ENCODE measurements around the gene OR4D2. TPM values are rescaled to one million over a fixed set of nuclear protein-coding genes. Genes with fewer than 3 reads are reported as not detected.

Gene OR4D2
- total and polyA plus RNA-seq, 2 of the 4 experiments (the other 2 are of a cell fraction), result not detected

DNA sequence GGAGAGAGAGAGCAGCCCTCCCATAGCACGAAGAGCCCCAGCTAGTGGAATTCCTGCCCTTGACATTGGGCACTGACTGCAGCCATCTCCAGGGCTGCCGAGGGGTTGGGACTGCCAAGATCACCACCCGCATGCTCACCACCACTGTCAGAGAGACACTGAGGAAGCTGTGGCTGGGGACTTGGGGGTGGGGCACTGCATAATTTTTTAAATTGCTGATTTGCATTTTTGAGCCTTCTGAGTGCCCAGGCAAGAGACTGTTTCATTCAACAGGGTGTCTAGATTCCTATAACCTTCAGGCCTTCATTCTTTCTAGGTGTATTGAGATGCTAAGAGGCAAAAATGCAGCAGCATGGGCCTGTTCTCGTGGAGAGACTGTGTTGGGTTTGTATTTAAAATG, 16.7 kb downstream of the OR4D2 start:
- Histone ChIP-seq H3K79me1 (ENCODE audit: low read depth in 1 of 2, low read length in 2 of 2) (no peaks in the 10 kb centered on the region), H3K27me3 (ENCODE audit: control insufficient read depth, insufficient read depth, low read length) (peaks cover 9% of the 10 kb centered on the region), H3K9me1 (ENCODE audit: insufficient read depth, low read length) (no peaks in the 10 kb centered on the region), H3K27ac (ENCODE audit: insufficient read depth, low read length) (no peak overlapping the region), H2BK15ac (ENCODE audit: low read depth, low read length) (no peak overlapping the region), H3K4me2 (ENCODE audit: low read depth, low read length) (no peak overlapping the region), H3K4ac (ENCODE audit: low read depth, low read length) (no peak overlapping the region), H3K4me1 (ENCODE audit: control insufficient read depth, insufficient read depth, low read length) (no peaks in the 10 kb centered on the region), H2AK9ac (replicated peaks; ENCODE audit: low read depth, low read length, poor library complexity) (no peak overlapping the region), H4K8ac (ENCODE audit: low read depth in 2 of 2, low read length in 2 of 2) (no peak overlapping the region), H3K14ac (replicated peaks; ENCODE audit: low read depth, low read length) (no peak overlapping the region), H3K18ac (ENCODE audit: low read depth, low read length) (no peak overlapping the region), H4K91ac (ENCODE audit: insufficient read depth, low read depth, low read length) (no peak overlapping the region), H3K4me3 (ENCODE audit: insufficient read depth, low read depth, low read length) (no peak overlapping the region), H3K56ac (ENCODE audit: extremely low read depth, insufficient read depth, low read length) (no peak overlapping the region), H2BK20ac (ENCODE audit: low read depth, low read length) (no peak overlapping the region), H3K23ac (ENCODE audit: low read depth, low read length) (no peak overlapping the region), H2AFZ (replicated peaks; ENCODE audit: low read length, poor library complexity) (no peak overlapping the region), H2BK5ac (ENCODE audit: low read depth, low read length, poor library complexity, severe bottlenecking) (no peak overlapping the region), H2AK5ac (ENCODE audit: low read depth, low read length) (no peak overlapping the region), H4K20me1 (ENCODE audit: insufficient read depth, low read length) (no peaks in the 10 kb centered on the region), H3K9ac (ENCODE audit: low read depth, low read length) (no peak overlapping the region), H2BK120ac (ENCODE audit: low read depth, low read length) (no peak overlapping the region), H4K5ac (ENCODE audit: low read depth, low read length) (no peak overlapping the region), H3K9me3 (ENCODE audit: control insufficient read depth, insufficient read depth, low read length) (no peaks in the 10 kb centered on the region), H3K36me3 (ENCODE audit: control insufficient read depth, insufficient read depth, low read length) (no peaks in the 10 kb centered on the region)
- ATAC-seq (ENCODE audit: low read depth) (no peak), DNase-seq (no peak)
- no CpG with 5 or more reads among the region's 4 CpGs for WGBS, 2 experiments (ENCODE audit: extremely low coverage in 2 of 2, insufficient read length in 1 of 2)
- dilution Hi-C loops (cut with HindIII; ENCODE audit: low sequenced_read_pairs, unreplicated experiment) (no loop called here), intact Hi-C loops (cut with micrococcal nuclease) (no loop called here), in situ Hi-C loops (cut with MboI; ENCODE audit: low sequenced_read_pairs) (no loop called here)
- ChIA-PET CTCF (no interaction called here), POLR2A (ENCODE audit: unreplicated experiment) (no interaction called here)
- no TSS peak for BruUV-seq (replicated peaks)
- TF ChIP-seq CHD1 (IDR thresholded peaks at IDR 0.05; ENCODE audit: low read depth, low read length) (no peak), FOS (IDR thresholded peaks at IDR 0.05; ENCODE audit: low read depth, low read length) (no peak), MAFK (IDR thresholded peaks at IDR 0.05; ENCODE audit: low read depth, low read length) (no peak), RAD21 (IDR thresholded peaks at IDR 0.05; ENCODE audit: low read length) (no peak), RCOR1 (IDR thresholded peaks at IDR 0.05; ENCODE audit: insufficient replicate concordance, low read length) (no peak), SMC3 (IDR thresholded peaks at IDR 0.05; ENCODE audit: low read depth, low read length) (no peak), NFE2L2 (IDR thresholded peaks at IDR 0.05; ENCODE audit: low read depth, low read length) (no peak), POLR2A (IDR thresholded peaks at IDR 0.05; ENCODE audit: low read depth, low read length) (no peak), MXI1 (IDR thresholded peaks at IDR 0.05; ENCODE audit: borderline replicate concordance, low read depth, low read length) (no peak), MAZ (IDR thresholded peaks at IDR 0.05; ENCODE audit: borderline replicate concordance, low read depth, low read length) (no peak), RFX5 (IDR thresholded peaks at IDR 0.05; ENCODE audit: low read depth, low read length) (no peak), BHLHE40 (IDR thresholded peaks at IDR 0.05; ENCODE audit: low read depth, low read length) (no peak), CEBPB (IDR thresholded peaks at IDR 0.05; ENCODE audit: low read depth, low read length) (no peak)
- TF ChIP-seq, protein P1, sequence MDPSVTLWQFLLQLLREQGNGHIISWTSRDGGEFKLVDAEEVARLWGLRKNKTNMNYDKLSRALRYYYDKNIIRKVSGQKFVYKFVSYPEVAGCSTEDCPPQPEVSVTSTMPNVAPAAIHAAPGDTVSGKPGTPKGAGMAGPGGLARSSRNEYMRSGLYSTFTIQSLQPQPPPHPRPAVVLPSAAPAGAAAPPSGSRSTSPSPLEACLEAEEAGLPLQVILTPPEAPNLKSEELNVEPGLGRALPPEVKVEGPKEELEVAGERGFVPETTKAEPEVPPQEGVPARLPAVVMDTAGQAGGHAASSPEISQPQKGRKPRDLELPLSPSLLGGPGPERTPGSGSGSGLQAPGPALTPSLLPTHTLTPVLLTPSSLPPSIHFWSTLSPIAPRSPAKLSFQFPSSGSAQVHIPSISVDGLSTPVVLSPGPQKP (IDR thresholded peaks at IDR 0.05; ENCODE audit: borderline replicate concordance, low read depth, low read length), result no peak
- TF ChIP-seq, protein P2, sequence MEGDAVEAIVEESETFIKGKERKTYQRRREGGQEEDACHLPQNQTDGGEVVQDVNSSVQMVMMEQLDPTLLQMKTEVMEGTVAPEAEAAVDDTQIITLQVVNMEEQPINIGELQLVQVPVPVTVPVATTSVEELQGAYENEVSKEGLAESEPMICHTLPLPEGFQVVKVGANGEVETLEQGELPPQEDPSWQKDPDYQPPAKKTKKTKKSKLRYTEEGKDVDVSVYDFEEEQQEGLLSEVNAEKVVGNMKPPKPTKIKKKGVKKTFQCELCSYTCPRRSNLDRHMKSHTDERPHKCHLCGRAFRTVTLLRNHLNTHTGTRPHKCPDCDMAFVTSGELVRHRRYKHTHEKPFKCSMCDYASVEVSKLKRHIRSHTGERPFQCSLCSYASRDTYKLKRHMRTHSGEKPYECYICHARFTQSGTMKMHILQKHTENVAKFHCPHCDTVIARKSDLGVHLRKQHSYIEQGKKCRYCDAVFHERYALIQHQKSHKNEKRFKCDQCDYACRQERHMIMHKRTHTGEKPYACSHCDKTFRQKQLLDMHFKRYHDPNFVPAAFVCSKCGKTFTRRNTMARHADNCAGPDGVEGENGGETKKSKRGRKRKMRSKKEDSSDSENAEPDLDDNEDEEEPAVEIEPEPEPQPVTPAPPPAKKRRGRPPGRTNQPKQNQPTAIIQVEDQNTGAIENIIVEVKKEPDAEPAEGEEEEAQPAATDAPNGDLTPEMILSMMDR (conservative IDR thresholded peaks at IDR 0.05; ENCODE audit: low read depth, low read length), result no peak
- TF ChIP-seq, protein P3, sequence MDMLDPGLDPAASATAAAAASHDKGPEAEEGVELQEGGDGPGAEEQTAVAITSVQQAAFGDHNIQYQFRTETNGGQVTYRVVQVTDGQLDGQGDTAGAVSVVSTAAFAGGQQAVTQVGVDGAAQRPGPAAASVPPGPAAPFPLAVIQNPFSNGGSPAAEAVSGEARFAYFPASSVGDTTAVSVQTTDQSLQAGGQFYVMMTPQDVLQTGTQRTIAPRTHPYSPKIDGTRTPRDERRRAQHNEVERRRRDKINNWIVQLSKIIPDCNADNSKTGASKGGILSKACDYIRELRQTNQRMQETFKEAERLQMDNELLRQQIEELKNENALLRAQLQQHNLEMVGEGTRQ (IDR thresholded peaks at IDR 0.05; ENCODE audit: low read depth, low read length), result no peak

Data from IMR-90 (cell line).